Right lobe of liver (tissue), 6 donors: Measurements from ENCODE around the gene ID3. TPM values are rescaled to one million over a fixed set of nuclear protein-coding genes. Genes with fewer than 3 reads are reported as not detected.

Experiments used
- ATAC-seq, 4 donors: fragments of 200-7000 bp; cut with Tn5 transposase; one replicate each; pipeline ENCODE4 v1.9.1; 2020; ENCODE audit warnings: mild to moderate bottlenecking in 4 of 4, moderate library complexity in 4 of 4
- DNase-seq, 3 donors: peaks; one replicate each; pipeline ENCODE4 v3.0.0-alpha.2; 2020
- H3K27ac ChIP-seq, 3 donors: fragments of 200-600 bp; one replicate each; pipeline ENCODE4 v1.8.0; 2022
- H3K27me3 ChIP-seq, 2 donors: fragments of 200-600 bp; one replicate each; pipeline ENCODE4 v1.8.0; 2022
- H3K36me3 ChIP-seq, 4 donors: fragments of 200-600 bp; sonication (generic) in 1 of 4; one replicate each; pipeline versions ENCODE4 v1.5.1 to v1.8.0; 2017 to 2022; ENCODE audit warnings: control low read depth in 1 of 4
- H3K4me1 ChIP-seq, 4 donors: fragments of 200-600 bp; sonication (generic) in 1 of 4; one replicate each; pipeline versions ENCODE4 v1.5.1 to v1.8.0; 2017 to 2022; ENCODE audit warnings: control low read depth in 1 of 4
- H3K4me3 ChIP-seq, 3 donors: fragments of 200-600 bp; one replicate each; pipeline ENCODE4 v1.8.0; 2022
- H3K9me3 ChIP-seq, 4 donors: fragments of 200-600 bp; sonication (generic) in 1 of 4; one replicate each; pipeline versions ENCODE4 v1.5.1 to v1.8.0; 2017 to 2022; ENCODE audit warnings: control low read depth in 1 of 4
- POLR2A ChIP-seq: fragments of 450-650 bp; IDR thresholded peaks from one replicate; pipeline ENCODE4 v1.6.1; 2017; ENCODE audit warnings: antibody characterized with exemption, mild to moderate bottlenecking
- WGBS: methylation state at CpG from one replicate; pipeline ENCODE4 v1.1.6; 2018; ENCODE audit warnings: low coverage, low lambda C conversion rate; ENCODE audit not compliant: insufficient coverage; ENCODE audit errors: missing lambda C conversion rate; 5-methylcytosine and 5-hydroxymethylcytosine counted together
- intact Hi-C, 2 donors: fragments of 100-400 bp; cut with DNase I; formaldehyde crosslinking; loops; one replicate each; pipeline versions ENCODE4 v1.11.2 to v1.14.1; 2022
- total RNA-seq, 6 experiments: library from RNA; depleted of rRNA in 2 of 6; stranded (reverse); fragments of >200 nt in 2 of 6; fragmentation: NEBNext Ultra II Directional in 3 of 6; extraction: Animal tissue kit (Norgen Biotek cat#: 25700) in 3 of 6; gene quantifications; one replicate each; pipeline versions ENCODE4 v1.1.0 to v1.2.4, GENCODE V29; 2016 to 2023
- TF ChIP-seq, protein P1 (sequence below), 4 donors: fragments of 200-600 bp in 3 of 4; fragments of 450-650 bp in 1 of 4; IDR thresholded peaks; one replicate each; pipeline versions ENCODE4 v1.5.1 to v1.8.0; 2016 to 2022; ENCODE audit warnings: antibody characterized with exemption in 4 of 4, mild to moderate bottlenecking in 2 of 4
- donor health status: DM: no; HTN: yes; CAD: no.
- donor health status: DM: no; HTN: no; CAD: no.
- donor health status: DM: no; HTN: no; CAD: no.
- donor health status: DM: no; HTN: yes; CAD: no.
- donor health status: DM: no; HTN: yes; CAD: no.

ID3 gene
- total RNA-seq, 6 experiments from 2014 or later: 12.7 to 44.6 (median 27.0) TPM

DNA sequence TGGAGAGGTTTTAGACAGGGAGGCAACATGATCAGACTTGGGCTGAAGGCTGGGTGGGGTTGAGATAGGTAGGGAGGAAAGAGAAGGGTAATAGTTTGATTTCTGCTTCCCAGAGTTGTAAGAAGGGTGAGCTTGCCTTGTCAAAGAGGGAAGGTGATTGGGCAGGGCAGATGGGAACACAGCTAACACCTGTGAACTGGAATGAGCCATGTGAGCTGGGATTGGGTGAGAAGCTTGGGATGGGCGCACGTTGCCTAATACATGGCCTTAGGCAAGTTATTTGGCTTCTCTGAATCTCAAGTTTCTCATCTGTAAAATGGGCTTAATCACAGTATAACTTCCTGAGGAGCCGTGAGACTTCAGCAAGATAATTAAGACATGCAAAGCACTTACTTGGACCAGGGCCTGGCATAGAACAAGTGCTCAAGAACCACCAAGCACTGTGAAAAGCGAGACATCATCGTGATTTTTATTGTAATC, 33.8 kb upstream of the ID3 start:
- Histone ChIP-seq H3K4me3 (no peak overlapping the region), H3K27ac (no peak overlapping the region), H3K27me3 (no peaks in the 10 kb centered on the region), H3K4me1 (no peaks in the 10 kb centered on the region), H3K36me3 (no peaks in the 10 kb centered on the region), H3K9me3 (no peaks in the 10 kb centered on the region)
- TF ChIP-seq POLR2A: no peak
- TF ChIP-seq, protein P1, sequence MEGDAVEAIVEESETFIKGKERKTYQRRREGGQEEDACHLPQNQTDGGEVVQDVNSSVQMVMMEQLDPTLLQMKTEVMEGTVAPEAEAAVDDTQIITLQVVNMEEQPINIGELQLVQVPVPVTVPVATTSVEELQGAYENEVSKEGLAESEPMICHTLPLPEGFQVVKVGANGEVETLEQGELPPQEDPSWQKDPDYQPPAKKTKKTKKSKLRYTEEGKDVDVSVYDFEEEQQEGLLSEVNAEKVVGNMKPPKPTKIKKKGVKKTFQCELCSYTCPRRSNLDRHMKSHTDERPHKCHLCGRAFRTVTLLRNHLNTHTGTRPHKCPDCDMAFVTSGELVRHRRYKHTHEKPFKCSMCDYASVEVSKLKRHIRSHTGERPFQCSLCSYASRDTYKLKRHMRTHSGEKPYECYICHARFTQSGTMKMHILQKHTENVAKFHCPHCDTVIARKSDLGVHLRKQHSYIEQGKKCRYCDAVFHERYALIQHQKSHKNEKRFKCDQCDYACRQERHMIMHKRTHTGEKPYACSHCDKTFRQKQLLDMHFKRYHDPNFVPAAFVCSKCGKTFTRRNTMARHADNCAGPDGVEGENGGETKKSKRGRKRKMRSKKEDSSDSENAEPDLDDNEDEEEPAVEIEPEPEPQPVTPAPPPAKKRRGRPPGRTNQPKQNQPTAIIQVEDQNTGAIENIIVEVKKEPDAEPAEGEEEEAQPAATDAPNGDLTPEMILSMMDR (IDR thresholded peaks at IDR 0.05): no peak
- ATAC-seq (no peak), DNase-seq (no peak)
- intact Hi-C loops: no loop called here
- 82% methylated on average over 5 of the region's 5 CpGs for WGBS

DNA sequence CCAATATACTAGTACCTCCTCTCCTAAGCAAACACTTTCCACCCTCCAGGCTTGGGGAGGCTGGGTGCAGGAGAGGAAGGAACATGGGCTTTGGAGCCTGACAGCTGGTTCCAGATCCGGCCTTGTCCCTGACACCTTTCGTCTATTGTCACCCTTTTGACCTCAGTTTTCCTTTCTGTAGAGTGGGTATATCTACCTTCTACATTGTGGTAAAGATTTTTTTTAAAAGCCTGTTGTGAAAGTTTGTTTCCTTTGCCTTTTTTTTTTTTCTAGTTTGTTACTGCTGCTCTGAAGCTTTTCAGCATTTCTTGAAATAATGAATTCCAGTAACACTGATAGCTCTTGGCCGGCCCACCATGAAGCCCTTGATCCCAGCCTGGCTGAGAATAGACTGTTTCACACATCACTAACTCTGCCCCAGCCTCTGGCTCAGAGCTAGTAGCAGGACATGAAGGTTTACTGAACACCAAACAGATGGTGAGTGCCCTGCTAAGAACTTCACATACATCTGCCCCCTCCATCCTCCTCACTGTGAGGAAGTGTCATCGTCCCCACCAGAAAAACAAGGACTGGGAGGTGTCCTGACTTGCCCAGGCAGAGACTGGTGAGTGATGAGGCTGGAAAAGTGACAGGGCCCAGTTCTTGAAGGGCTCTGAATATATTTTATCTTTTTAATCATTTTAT, 33.0 kb upstream of the ID3 start:
- TF ChIP-seq, protein P1 (IDR thresholded peaks at IDR 0.05): no peak
- no peak for TF ChIP-seq POLR2A
- no peak for DNase-seq
- Histone ChIP-seq H3K27ac (no peak overlapping the region), H3K27me3 (no peaks in the 10 kb centered on the region), H3K4me3 (no peak overlapping the region), H3K4me1 (no peaks in the 10 kb centered on the region), H3K9me3 (no peaks in the 10 kb centered on the region), H3K36me3 (no peaks in the 10 kb centered on the region)
- intact Hi-C loops: no loop called here
- 61% methylated on average over 4 of the region's 4 CpGs for WGBS
- peak in 1 of 4 donors; percentile 11 for ATAC-seq

DNA sequence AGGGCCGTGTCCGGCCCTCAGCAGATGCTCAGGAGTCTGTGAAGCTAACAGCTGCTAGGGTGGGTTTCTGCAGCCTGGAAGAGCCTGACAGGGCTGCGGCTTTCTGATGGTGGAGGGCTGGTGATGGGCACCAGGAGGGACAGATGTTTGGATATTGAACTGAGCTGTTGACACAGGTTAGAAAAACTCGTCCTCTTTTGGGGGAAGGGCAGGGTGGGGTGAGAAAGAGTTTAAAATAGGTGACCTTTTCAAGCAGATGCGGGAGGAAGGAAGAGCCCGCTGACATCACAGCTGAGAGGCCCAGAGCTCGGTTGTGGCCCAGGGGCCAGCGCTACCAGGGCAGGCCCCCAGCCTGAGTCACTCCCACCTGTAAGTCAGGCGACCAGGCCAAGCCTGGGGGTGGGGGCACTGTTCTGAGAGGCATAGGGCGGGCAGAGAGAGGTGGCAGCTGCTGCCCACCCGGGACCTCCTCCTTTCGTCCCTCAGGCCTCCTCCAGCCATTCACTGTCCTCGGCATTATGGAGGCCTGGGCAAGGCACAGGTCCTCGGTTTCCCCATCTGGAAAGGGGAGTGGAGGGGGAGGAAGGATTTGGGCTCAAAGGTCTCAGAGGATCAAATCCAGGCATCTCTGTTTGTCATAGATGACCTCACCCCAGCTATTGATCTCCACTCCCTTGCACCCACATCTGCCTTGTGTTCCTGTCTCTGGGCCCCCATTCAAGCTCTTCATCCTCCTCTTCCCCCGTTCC, 32.3 kb upstream of the ID3 start:
- no peaks in the 10 kb centered on the region for H3K36me3 ChIP-seq
- no peak overlapping the region for H3K27ac ChIP-seq
- H3K9me3 ChIP-seq: no peaks in the 10 kb centered on the region
- 51% methylated on average over 5 of the region's 15 CpGs for WGBS
- ATAC-seq (peak; percentile 33 to 77 (median 44)), DNase-seq (peak in 1 of 3 donors; percentile 32)
- H3K4me3 ChIP-seq: no peak overlapping the region
- intact Hi-C loops: no loop called here
- no peak for TF ChIP-seq POLR2A
- TF ChIP-seq, protein P1 (IDR thresholded peaks at IDR 0.05): no peak
- no peaks in the 10 kb centered on the region for H3K4me1 ChIP-seq
- H3K27me3 ChIP-seq: no peaks in the 10 kb centered on the region

DNA sequence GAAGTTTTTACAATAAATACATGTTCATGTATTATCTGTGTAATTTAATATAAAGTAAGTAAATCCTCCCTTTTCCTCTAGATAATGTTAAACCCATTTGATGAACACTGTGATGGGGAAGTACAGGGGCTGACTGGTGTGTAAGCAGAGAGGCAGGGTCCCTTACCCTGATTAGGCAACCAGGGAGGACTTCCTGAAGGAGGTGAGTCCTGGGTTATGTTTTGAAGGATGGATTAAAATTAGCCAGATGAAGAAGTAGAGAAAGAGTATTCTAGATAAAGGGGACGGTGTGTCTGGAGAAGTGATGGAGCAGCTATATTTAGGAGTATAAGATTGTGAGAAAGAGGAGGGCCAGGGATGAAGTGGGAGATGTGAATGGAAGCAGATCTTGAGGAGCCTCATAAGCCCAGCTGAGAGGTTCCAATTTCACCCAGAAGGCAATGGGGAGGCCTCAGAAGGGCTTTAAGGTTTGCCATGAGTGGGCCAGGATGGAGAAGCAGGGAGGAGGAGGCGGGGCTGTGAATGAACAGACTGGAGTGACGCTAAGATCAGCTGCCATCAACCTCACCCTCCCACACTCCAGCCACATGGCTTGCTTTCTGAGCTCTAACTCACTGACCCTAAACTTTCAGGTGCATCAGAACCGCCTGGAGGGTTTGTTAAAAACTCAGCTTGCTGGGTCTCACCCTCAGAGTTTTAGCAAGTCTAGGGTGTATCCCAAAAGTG, 30.9 kb upstream of the ID3 start:
- Histone ChIP-seq H3K9me3 (no peaks in the 10 kb centered on the region), H3K36me3 (no peaks in the 10 kb centered on the region), H3K4me1 (no peaks in the 10 kb centered on the region), H3K27ac (no peak overlapping the region), H3K4me3 (no peak overlapping the region), H3K27me3 (no peaks in the 10 kb centered on the region)
- DNase-seq (no peak), ATAC-seq (no peak)
- WGBS: 40% methylated on average over 1 of the region's 4 CpGs
- TF ChIP-seq, protein P1 (IDR thresholded peaks at IDR 0.05): no peak
- no peak for TF ChIP-seq POLR2A
- intact Hi-C loops: no loop called here
